Body of pancreas (tissue), 4 donors: ENCODE results near the gene IL1RAPL1.

Source experiments
- CTCF ChIP-seq, 7 experiments: fragments of 450-650 bp in 4 of 7; fragments of 200-600 bp in 3 of 7; sonication (generic) in 3 of 7; IDR thresholded peaks; one replicate each; pipeline ENCODE4 v1.5.1; 2016 to 2019; ENCODE audit warnings: antibody characterized with exemption in 7 of 7
- POLR2A ChIP-seq, 3 donors: fragments of 450-650 bp; IDR thresholded peaks; one replicate each; pipeline ENCODE4 v1.6.1; 2016; ENCODE audit warnings: antibody characterized with exemption in 3 of 3, mild to moderate bottlenecking in 2 of 3

DNA sequence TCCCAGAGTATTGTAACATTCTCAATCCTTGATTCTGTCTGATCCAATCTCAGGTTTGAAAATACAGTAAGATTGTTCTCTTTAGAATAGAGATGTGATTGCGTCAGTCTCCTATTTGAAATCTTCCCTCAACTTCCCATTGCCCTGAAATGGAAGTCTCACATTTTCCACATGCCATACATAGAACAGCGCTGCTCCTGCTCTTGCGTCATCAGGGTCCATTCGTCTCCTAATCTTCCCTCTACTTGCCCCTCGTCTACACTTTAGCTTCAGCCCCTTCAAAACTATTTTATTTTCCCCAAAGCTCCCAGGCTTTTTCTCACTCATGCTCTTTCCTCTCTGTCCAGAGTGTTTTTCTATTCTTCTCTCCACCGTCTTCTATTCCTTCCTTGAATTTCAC lies 1326.4 kb downstream of the IL1RAPL1 start:
- TF ChIP-seq CTCF (IDR thresholded peaks at IDR 0.05) = no peak
- TF ChIP-seq POLR2A (IDR thresholded peaks at IDR 0.05) = no peak
